GM21390 (cell line): Measurements from ENCODE around the gene MET.
"Not testable (repeated sequence)": the region's sequence is repeated elsewhere in the genome, so short reads cannot be mapped to it uniquely, and the experiment has no call there.

Source experiments
- ATAC-seq: cut with Tn5 transposase; IDR thresholded peaks from one replicate; pipeline ENCODE4 v1.9.1; 2021; ENCODE audit not compliant: unreplicated experiment

Gene MET

GRCh38 chr7:116806046-116806944 is 134.3 kb downstream of the MET start:
- no peak for ATAC-seq

GRCh38 chr7:116807011-116807560 is 135.1 kb downstream of the MET start:
- ATAC-seq: no peak

GRCh38 chr7:116809636-116810266 is 137.8 kb downstream of the MET start:
- ATAC-seq: peak; percentile 69

- no peak for ATAC-seq
These were observed 138.5 kb downstream of the MET start for GRCh38 chr7:116810267-116811116.

GRCh38 chr7:116811768-116812167 is 139.8 kb downstream of the MET start:
- no peak for ATAC-seq

- no peak for ATAC-seq
These were observed 140.9 kb downstream of the MET start for GRCh38 chr7:116812860-116813259.

GRCh38 chr7:116813371-116813770 is 141.4 kb downstream of the MET start:
- ATAC-seq: not testable (repeated sequence)

GRCh38 chr7:116815041-116815440 is 143.0 kb downstream of the MET start:
- ATAC-seq: no peak

- ATAC-seq: no peak
These were observed 148.2 kb downstream of the MET start for GRCh38 chr7:116820149-116820548.

- not testable (repeated sequence) for ATAC-seq
These were observed 149.7 kb downstream of the MET start for GRCh38 chr7:116821647-116822046.

- ATAC-seq: no peak
These were observed 152.5 kb downstream of the MET start for GRCh38 chr7:116824449-116824848.

GRCh38 chr7:116828281-116828680 is 156.3 kb downstream of the MET start:
- no peak for ATAC-seq

- no peak for ATAC-seq
These were observed 157.0 kb downstream of the MET start for GRCh38 chr7:116829041-116829440.

- ATAC-seq: no peak
These were observed 157.5 kb downstream of the MET start for GRCh38 chr7:116829493-116829892.

GRCh38 chr7:116832692-116833091 is 160.7 kb downstream of the MET start:
- ATAC-seq: no peak

- ATAC-seq: no peak
These were observed 163.0 kb downstream of the MET start for GRCh38 chr7:116834815-116835504.

- no peak for ATAC-seq
These were observed 164.1 kb downstream of the MET start for GRCh38 chr7:116836048-116836447.

GRCh38 chr7:116836911-116837310 is 164.9 kb downstream of the MET start:
- no peak for ATAC-seq

- ATAC-seq: no peak
These were observed 165.6 kb downstream of the MET start for GRCh38 chr7:116837586-116837985.

GRCh38 chr7:116840256-116840655 is 168.3 kb downstream of the MET start:
- no peak for ATAC-seq

- no peak for ATAC-seq
These were observed 170.4 kb downstream of the MET start for GRCh38 chr7:116842371-116842770.
